ENCODE measurements around the gene PLB1.

The PLB1 gene

GRCh38 chr2:28643911-28644334 lies 148.1 kb downstream of the PLB1 start:
- DNase-seq, result no peak
- Histone ChIP-seq H3K36me3 (no peaks in the 10 kb centered on the region), H3K27ac (no peak overlapping the region), H3K9me3 (ENCODE audit: severe bottlenecking) (no peaks in the 10 kb centered on the region), H3K4me3 (ENCODE audit: low read depth, low read length) (no peak overlapping the region), H3K27me3 (ENCODE audit: insufficient read depth, low read depth, severe bottlenecking) (no peaks in the 10 kb centered on the region)
- TF ChIP-seq CTCF (IDR thresholded peaks at IDR 0.05; ENCODE audit: low read depth, low read length), result no peak

- no peak for TF ChIP-seq CTCF (IDR thresholded peaks at IDR 0.05; ENCODE audit: low read depth, low read length)
- Histone ChIP-seq H3K9me3 (ENCODE audit: severe bottlenecking) (no peaks in the 10 kb centered on the region), H3K4me3 (ENCODE audit: low read depth, low read length) (no peak overlapping the region), H3K27me3 (ENCODE audit: insufficient read depth, low read depth, severe bottlenecking) (no peaks in the 10 kb centered on the region), H3K36me3 (no peaks in the 10 kb centered on the region), H3K27ac (no peak overlapping the region)
- DNase-seq, result no peak
These were observed 148.9 kb downstream of the PLB1 start for GRCh38 chr2:28644760-28645159.

GRCh38 chr2:28645553-28645952 lies 149.7 kb downstream of the PLB1 start:
- H3K27ac ChIP-seq, result no peak overlapping the region
- H3K4me3 ChIP-seq (ENCODE audit: low read depth, low read length), result no peak overlapping the region
- no peak for DNase-seq
- no peaks in the 10 kb centered on the region for H3K9me3 ChIP-seq (ENCODE audit: severe bottlenecking)
- H3K36me3 ChIP-seq, result no peaks in the 10 kb centered on the region
- TF ChIP-seq CTCF (IDR thresholded peaks at IDR 0.05; ENCODE audit: low read depth, low read length), result no peak
- H3K27me3 ChIP-seq (ENCODE audit: insufficient read depth, low read depth, severe bottlenecking), result no peaks in the 10 kb centered on the region

GRCh38 chr2:28647682-28648081 lies 151.8 kb downstream of the PLB1 start:
- TF ChIP-seq CTCF (IDR thresholded peaks at IDR 0.05; ENCODE audit: low read depth, low read length), result no peak
- Histone ChIP-seq H3K9me3 (ENCODE audit: severe bottlenecking) (no peaks in the 10 kb centered on the region), H3K36me3 (no peaks in the 10 kb centered on the region), H3K4me3 (ENCODE audit: low read depth, low read length) (no peak overlapping the region), H3K27me3 (ENCODE audit: insufficient read depth, low read depth, severe bottlenecking) (no peaks in the 10 kb centered on the region), H3K27ac (no peak overlapping the region)
- DNase-seq, result no peak

- H3K27ac ChIP-seq, result no peak overlapping the region
These were observed 152.3 kb downstream of the PLB1 start for GRCh38 chr2:28648147-28648546.

More at GRCh38 chr2:28648147-28648546, 152.3 kb downstream of the PLB1 start:
- Histone ChIP-seq H3K27me3 (ENCODE audit: insufficient read depth, low read depth, severe bottlenecking) (no peaks in the 10 kb centered on the region), H3K36me3 (no peaks in the 10 kb centered on the region), H3K4me3 (ENCODE audit: low read depth, low read length) (no peak overlapping the region), H3K9me3 (ENCODE audit: severe bottlenecking) (no peaks in the 10 kb centered on the region)
- no peak for DNase-seq
- no peak for TF ChIP-seq CTCF (IDR thresholded peaks at IDR 0.05; ENCODE audit: low read depth, low read length)

All from WERI-Rb-1 (cell line).